Islet of Langerhans (tissue), 1 donor: ENCODE results near the gene RINL.
A peak's percentile ranks its signal among the peaks of the same experiment; 100 is the strongest.
"Not testable (repeated sequence)": the region's sequence is repeated elsewhere in the genome, so short reads cannot be mapped to it uniquely, and the experiment has no call there.

Source experiments
- FAIRE-seq: peaks from one replicate; lab custom pipeline; 2011; peaks lifted over from hg19 to GRCh38; lab: Jason Lieb, UNC

Gene RINL

DNA sequence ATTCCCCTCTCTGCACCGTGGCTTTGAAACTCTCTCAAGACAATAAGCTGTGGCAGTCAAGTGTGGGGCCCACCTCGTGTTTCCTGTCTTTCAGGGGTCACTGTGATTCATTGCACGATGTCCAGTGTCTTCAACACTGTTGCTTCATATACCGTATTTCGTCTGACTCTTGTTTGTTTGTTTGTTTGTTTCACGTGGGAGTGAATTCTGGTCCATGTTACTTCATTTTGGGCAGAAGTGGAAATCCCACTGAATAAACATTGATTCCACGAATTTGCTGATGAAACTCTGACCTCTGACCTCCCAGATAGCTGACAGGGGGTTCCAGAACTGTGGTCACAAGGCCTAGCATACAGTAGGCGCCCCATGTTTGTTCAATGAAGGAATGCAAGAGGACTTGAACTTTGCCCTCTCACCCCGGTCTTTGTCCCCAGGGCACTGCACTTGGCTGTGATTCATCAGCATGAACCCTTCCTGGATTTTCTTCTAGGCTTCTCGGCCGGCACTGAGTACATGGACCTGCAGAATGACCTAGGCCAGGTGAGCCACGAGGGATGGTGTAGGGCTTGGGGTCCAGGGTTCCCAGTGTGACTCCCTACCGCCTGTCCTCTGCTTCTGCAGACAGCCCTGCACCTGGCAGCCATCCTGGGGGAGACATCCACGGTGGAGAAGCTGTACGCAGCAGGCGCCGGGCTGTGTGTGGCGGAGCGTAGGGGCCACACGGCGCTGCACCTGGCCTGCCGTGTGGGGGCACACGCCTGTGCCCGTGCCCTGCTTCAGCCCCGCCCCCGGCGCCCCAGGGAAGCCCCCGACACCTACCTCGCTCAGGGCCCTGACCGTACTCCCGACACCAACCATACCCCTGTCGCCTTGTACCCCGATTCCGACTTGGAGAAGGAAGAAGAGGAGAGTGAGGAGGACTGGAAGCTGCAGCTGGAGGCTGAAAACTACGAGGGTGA is 26.8 kb upstream of the RINL start:
- no peak for FAIRE-seq

DNA sequence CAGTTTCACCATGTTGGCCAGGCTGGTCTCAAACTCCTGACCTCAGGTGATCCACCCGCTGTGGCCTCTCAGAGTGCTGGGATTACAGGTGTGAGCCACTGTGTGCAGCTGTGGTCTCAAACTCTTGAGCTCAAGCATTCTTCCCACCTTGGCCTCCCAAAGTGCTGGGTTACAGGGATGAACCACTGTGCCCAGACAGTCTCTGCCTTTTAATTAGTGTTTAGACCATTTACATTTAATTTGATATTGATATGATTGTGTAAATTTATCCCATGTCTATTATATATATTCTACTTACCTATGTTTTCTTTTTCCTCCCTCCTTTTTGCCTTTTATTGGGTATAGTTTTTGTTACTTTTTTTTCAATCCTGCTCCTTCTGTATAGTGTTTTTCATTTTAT is 23.6 kb upstream of the RINL start:
- no peak for FAIRE-seq

DNA sequence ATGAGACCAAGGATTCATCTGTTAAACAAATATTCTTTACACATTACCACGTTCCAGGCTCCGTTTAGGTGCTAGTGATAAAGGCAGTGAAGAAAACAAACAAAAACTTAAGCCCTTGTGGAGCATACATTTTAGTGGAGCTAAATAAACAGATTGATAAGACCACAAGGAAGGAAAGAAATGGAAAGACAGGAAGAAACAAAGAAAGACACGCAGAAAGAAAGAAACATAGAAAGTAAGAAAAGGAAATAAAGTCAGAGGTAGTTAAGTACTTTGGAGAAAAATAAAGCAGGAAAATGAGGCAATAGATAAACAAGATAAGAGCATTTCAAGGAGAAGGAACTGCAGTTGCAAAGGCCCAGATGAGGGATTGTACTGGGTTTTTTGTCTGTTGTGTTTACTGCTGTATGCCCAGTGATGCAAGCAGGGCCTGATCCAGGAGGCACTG is 22.7 kb upstream of the RINL start:
- no peak for FAIRE-seq

DNA sequence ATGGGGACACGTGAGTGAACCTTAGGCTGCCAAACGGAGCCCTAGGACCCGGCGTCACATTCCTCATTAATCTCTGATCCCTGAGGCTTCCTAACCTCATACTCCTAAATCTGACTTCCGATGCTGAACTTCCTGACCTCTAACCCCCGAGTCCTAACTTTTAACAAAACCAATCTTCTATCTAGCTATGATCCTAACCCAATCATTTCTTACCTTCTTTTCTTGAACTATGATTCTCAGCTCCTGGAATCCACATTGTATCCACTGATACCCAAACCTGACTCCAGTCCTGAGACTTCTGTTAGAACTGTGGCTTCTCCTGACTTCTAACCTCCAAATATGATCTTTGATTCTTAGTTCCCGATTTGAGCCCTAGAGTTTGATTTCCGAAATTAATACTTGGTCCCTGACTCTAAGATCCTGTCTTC is 22.1 kb upstream of the RINL start:
- peak; percentile 51 for FAIRE-seq

DNA sequence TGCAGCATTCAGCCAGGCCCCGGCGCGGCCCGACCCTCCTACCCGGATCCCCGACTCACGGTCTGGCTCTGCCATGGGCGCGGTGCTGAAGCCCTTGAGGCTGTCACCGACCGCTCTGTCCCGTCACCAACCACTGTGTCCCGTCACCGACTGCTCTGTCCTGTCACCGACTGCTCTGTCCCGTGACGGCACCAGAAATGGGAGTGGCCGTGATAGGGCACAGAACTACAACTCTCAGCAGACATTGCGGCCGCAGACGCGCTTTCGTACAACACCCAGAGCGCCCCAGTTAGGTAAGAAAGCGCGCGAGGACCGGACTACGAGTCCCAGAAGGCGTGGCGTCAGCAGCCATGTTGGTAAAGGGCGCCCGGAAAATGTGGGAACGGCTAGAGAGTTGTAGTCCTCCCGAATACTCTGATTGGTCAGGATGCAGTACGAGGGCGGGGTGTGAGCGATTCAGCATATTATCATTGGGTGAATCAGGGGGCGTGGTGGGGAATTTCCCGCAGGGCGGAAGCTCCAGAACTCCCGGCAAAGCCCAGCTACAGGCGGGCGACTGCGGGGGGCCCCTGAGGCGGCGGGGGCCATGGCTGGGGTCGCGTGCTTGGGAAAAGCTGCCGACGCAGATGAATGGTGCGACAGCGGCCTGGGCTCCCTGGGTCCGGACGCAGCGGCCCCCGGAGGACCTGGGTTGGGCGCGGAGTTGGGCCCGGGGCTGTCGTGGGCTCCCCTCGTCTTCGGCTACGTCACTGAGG is 21.5 kb upstream of the RINL start, which contains the start of the genes NFKBIB and SIRT2:
TSS of gene NFKBIB (plus strand) at position 523 of the 755 bp plus-strand sequence. CDS start at position 587, 64 bp downstream.
TSS of gene SIRT2 (minus strand) at position 172 of the 755 bp plus-strand sequence. CDS start at position 75, 97 bp downstream.
- FAIRE-seq = peak; percentile 96

DNA sequence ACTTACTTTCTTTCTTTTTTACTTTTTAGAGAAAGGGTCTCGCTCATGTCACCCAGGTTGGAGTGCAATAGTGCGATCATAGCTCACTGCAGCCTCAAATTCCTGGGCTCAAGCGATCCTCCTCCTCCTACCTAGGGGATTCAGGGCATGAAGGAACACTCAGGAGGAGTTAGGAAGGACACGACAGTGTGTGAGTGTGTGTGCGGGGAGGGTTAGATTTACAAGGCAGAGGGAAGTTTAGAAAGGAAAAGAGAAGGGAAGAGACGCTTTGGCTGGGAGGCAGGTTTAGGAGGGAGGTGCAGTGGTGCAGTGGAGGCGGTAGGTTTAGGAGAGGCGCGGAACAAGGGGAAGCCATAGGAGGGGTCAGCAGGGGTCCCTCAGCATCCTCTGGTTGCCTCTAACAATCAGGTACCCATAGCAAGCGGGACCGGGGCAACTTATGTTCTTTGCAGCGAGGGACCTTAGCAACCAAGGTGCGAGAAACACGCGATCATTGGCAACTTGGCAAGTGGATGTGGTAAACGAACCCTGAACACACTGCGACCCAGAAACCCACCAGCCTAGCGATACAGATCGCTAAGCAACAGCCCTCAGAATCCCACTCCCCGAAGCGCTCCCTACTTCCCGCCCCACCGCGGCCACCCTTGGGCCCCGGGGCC is 20.8 kb upstream of the RINL start:
- no peak for FAIRE-seq

DNA sequence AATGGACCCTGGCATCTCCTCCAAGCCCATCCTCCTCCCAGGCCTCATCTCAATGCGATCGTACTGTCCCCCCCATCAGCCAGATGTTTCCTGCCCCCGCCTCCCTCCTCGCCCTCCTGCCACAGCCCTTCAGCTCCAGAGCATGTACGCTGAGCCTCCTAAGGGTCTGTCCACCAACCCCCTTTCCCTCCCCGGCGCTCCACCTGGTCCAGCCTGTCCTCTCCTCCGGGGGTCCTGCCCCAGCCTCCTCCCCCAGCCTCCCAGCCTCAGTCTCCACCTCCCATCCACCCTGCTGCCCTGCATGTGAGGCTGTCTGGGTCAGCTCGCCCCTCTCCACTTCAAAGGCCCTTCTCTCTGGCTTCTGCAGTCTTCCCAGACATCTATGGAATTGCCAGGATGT is 16.9 kb upstream of the RINL start:
- no peak for FAIRE-seq

DNA sequence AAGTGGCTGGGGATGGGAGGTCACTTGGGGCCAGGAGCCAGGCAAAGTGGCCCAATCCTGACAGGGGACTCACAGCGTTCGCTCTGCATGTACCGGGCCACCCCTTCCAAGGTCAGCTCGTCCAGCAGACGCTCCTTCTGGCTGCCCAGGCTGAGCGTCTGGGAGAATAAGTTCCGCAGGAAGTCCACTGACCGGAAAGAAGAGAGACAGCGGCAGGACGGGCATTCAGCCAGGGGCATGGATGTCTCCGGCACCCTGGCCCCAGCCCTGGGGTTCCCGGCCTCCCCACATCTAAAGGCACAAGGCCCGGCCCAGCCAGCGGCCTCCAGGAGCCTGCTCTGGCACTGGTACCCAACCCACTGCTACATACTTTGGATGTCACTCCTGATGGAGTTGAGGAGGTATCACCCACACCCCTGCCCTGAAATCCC is 15.3 kb upstream of the RINL start:
- FAIRE-seq = no peak

DNA sequence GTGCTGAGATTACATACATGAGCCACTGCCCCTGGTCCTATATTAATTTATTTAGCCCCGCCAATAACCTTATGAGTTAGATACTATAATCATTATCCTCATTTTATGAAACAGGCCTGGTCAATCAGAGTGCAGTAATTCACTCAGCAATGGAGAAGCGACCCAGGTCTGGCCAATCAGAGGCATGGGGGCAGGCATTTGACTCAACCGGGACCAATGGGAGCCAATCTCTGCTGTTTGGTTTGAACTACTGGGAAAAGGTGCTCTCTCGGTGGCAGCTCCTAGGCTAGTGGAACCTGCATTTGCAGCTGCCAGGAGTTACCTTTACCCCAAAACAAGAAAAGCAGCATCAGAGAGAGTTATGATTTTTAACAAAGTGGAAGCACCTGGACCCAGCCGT is 14.8 kb upstream of the RINL start:
- no peak for FAIRE-seq

DNA sequence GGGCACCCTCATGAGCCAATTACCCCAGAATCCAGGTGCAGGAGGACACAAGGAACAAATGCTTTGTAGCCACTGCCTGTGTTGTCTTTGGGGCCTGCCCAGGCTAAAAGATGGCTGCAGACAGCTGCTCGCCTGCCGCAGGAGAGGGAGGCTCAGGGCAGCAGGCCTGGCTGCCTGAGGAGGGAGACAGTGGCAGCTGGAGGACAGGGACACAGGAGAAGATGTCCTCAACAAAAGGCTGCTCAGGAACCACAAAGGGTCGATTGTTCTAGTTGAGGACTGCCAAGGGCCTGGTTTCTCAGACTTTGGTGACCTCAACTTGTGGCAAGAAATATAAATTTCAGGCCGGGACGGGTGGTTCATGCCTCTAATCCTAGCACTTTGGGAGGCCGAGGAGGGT is 13.7 kb upstream of the RINL start:
- no peak for FAIRE-seq

DNA sequence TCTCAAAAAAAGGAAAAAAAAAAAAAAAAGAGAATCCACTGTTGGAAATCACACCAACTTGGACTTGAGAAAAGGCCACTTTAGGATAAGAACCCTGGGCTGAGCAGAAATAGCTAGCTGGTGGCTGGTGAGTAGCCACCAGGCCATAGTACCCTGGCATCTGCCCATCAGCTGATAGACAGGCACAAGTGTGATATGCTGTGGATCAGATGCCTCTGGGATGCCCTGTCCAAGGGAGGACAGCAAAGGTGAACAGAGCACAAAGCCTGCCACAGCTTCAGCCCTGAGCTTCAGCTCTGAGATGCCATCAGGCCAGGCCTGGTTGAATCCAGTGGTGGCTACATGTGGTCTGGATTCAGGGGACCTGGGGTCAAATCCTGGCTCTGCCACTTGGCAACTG is 12.6 kb upstream of the RINL start:
- FAIRE-seq = no peak

DNA sequence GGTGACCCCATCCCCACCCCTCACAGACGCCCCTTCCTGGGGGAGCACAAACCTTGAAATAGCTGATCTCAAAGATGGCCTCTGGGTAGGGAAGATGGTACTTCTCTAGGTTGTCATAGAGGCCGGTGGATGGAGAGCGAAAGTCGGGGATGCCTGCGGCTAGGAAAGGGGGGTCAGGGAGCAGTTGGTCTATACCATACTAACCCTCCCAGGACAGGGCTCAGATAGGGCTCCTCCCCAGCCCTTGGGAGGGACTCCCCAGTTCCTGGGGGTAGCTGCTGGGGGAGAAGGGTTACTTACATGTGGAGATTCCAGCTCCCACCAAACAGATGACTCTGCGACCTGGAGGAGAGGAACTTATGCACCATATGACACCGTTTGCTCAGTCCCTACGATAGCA is 11.7 kb upstream of the RINL start:
- no peak for FAIRE-seq

DNA sequence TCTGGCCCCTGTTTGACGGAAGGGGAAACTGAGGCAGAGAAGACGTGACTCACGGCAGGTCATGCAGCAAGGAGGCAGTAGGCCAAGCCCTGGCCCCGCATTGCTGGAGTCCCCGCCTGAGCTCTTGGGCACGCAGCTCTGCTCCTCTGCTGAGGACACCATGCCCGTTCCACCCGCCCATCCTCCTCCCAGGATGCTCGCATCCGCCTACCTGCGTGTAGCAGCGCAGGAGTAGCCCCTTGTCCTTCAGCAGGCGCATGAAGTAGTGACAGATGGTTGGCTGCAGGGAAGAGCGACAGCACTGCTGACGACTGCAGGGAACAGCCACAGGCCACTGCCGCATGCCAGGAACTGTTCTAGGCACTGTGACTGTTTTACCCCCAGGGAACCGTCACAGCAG is 10.8 kb upstream of the RINL start:
- no peak for FAIRE-seq

DNA sequence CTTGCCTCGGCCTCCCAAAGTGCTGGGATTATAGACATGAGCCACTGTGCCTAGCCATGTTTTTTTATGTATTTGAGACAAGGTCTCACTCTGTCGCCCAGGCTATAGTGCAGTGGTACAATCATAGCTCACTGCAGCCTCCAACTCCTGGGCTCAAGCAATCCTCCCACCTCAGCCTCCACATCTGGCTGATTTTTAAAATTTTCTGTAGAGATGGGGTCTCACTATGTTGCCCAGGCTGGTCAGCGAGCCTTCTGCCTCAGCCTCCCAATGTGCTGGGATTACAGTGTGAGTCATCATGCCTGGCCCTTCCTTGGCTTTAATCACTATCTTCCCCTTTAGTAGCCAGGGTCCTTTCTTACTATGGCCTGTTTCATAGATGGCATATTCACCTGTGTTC is 6.6 kb upstream of the RINL start:
- not testable (repeated sequence) for FAIRE-seq

DNA sequence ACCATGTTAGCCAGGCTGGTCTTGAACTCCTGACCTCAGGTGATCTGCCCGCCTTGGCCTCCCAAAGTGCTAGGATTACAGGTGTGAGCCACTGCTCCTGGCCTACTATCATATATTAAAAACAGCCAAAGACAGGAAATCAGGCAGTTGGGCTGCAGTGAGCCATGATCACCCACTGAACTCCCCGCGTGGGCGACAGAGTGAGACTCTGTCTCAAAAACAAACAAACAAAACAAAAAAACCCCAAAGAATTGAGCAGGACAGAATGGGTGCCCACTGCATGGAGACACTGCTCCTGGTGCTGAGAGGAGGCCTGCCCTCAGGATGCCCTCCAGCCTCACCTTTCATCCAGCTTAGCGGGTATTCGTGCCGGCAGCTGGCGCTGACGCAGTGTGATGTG is 5.2 kb upstream of the RINL start:
- no peak for FAIRE-seq

DNA sequence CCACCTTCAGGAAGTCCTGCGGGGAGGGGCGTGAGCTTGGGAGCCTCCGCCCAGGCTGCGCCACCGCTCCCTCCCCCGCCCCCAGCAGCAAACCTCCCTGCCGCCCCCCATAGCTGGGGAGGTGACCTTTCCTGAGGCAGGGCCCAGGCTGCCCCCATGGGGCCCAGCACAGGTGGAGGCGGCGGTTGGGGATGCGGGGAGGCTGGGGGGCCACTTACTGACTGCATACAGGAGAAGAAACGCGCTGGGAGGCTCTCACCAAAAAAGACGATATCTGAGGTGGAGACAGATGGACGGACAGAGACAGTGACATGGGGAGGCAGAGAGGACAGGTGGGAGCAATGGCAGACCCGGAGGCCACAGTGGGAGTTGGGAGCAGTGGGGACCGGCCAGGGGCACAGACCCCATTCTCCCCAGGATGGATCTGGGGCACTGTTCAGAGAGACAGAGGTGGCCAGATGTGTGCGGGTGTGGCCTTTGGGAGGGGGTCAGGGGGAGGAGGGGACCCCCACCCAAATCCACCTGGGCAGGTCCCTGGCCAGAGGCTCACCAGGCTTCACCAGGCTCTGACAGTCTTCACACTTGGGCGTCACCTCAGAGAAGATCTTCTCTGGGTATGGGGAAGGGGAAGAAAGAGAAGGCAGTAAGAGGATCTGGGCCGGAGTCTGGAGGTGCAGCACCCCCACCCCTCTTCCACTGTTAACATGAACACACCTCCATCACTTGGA is 3.0 kb upstream of the RINL start:
- FAIRE-seq = no peak

DNA sequence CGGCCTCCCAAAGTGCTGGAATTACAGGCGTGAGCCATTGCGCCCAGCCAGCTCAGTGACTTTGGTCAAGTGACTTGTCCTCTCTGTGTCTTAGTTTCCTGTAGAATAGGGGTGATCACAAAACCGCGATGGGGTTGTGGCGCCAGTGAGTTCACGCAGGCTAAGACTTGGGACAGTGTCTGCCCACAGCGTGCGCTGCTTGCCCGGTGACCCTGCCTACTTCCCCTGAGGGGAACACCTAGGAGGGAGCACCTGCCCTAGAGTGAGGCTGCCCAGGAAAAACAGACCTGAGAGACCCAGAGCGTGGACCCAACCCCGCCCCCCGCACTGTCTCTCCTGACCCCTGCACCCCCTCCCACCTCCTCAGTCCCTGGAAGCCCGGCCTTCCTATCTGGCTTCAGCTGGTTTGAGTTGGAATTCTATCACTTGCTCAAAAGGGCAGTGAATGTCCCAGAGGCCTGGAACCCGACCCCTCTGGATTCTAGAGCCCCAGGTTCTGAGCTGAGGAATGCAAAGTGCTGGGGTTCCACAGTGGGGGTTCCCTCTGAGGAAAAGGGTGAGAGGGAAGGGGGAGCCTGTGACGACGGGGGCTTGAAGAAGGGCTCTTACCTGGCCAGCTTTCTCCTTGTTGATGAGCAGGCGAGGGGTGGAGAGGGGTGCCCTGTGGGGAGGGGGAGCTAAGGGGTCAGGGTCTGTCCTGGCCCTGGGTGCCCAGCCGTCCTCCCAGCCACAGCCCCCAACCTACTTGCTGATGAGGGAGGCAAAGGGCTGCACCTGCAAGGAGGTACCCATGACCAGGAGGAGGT is 2.2 kb upstream of the RINL start:
- FAIRE-seq = no peak

DNA sequence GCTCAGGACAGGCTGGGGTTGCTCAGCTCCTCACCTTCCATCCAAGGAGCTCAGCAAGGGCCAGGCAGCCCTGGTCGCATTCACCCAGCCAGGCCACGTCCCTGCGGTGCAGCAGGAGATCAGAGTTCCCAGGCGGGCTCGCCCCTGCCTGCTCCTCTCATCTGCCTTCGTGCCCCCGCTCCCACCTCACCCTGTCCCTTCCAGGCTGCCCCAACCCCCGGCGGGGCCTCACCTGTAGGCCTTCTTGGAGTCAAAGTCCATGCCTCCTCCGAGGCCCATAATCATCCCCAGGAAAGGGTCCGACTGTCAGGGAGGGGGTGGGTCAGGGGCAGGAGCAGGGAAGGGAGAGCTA is 1.3 kb upstream of the RINL start:
- FAIRE-seq = no peak

DNA sequence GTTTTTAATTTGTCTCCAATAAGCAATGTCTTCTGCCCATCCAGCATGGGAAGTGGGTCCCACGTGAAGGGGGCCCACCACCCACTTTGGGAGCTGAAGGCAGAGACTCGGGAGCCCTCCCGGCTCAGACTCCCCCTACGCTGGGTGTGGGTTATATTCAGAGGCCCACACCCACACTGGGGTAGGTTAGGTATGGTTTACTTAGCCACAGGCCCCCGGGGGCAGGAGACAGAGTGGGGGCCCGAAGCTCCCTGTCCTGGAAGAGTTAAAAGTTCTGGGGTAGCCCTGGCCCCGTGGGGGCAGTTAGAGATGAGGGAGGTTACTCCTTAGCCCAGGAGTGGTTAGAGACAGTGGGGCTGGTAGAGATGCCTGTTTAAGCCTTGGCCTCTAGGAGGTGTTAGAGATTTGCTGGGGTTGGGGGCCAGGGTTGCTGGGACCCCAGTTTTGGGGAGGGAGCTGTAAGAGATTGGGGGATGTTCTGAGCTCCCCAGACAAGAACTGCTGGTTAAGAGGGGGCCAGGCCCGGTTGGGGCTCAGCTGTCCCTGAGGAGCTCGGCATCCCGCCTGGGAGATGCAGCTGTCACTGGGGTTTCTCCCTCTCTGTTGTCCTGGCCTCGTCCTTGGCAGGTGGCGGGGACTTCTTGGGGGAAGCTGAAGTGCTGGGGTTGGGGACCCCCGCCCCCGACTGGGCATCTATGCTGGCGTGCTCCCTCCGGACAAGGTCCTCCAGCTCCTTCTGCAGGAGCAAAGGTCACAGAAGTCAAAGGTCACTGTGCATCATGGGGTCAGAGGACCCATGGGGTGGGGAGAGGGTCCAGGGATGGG is 712 bp upstream of the RINL start:
- FAIRE-seq = no peak
